Mesothelial cell of epicardium (in vitro differentiated cells): ENCODE measurements around the gene CDH20. TPM values are rescaled to one million over a fixed set of nuclear protein-coding genes. Genes with fewer than 3 reads are reported as not detected.

Experiments
- DNase-seq, 2 experiments: peaks; one replicate each; pipeline ENCODE4 v3.0.0; 2021; ENCODE audit warnings: low spot score in 2 of 2; ENCODE audit not compliant: unreplicated experiment in 2 of 2
- H3K27ac Mint-ChIP-seq: 2 replicates; pipeline ENCODE4 v1.8.0; 2021; ENCODE audit warnings: mixed read lengths
- H3K27me3 Mint-ChIP-seq: 2 replicates; pipeline ENCODE4 v1.8.0; 2021; ENCODE audit warnings: low read depth, mixed read lengths
- H3K36me3 Mint-ChIP-seq: 2 replicates; pipeline ENCODE4 v1.8.0; 2021; ENCODE audit warnings: mixed read lengths
- H3K4me1 Mint-ChIP-seq: 2 replicates; pipeline ENCODE4 v1.8.0; 2021; ENCODE audit warnings: mixed read lengths
- H3K4me3 Mint-ChIP-seq: 2 replicates; pipeline ENCODE4 v1.8.0; 2021; ENCODE audit warnings: mild to moderate bottlenecking, moderate library complexity, mixed read lengths
- H3K9me3 Mint-ChIP-seq: 2 replicates; pipeline ENCODE4 v1.8.0; 2021; ENCODE audit warnings: mixed read lengths
- CTCF ChIP-seq: fragments of 200-600 bp; sonication (generic); IDR thresholded peaks from one replicate; pipeline ENCODE4 v1.5.0; 2021; ENCODE audit warnings: antibody characterized with exemption; ENCODE audit not compliant: unreplicated experiment
- total RNA-seq: library from RNA; stranded (reverse); gene quantifications from 3 replicates; pipeline ENCODE4 v1.2.1, GENCODE V29; 2021

CDH20 gene
- total RNA-seq, result 0.63 to 0.93 TPM (median 0.89 TPM) in 3 replicates

GRCh38 chr18:61333271-61333745 lies at the start of gene CDH20:
Gene CDH20, plus strand, starts transcription at chr18:61333430.
- H3K27ac Mint-ChIP-seq, result no peak within 1 kb of the TSS
- TF ChIP-seq CTCF, result no peak
- peak within 1 kb of the TSS; percentile 76 for H3K4me3 Mint-ChIP-seq
- peaks cover 28% of the 10 kb centered on the region for H3K4me1 Mint-ChIP-seq
- H3K27me3 Mint-ChIP-seq, result peaks cover 61% of the 10 kb centered on the region
- H3K9me3 Mint-ChIP-seq, result no peaks in the 10 kb centered on the region
- no peaks in the 10 kb centered on the region for H3K36me3 Mint-ChIP-seq
- DNase-seq, result peak; percentile 25 to 40

- Mint-ChIP-seq H3K4me1 (no peaks in the 10 kb centered on the region), H3K27me3 (no peaks in the 10 kb centered on the region), H3K36me3 (no peaks in the 10 kb centered on the region), H3K9me3 (peaks cover 33% of the 10 kb centered on the region), H3K27ac (no peak overlapping the region), H3K4me3 (no peak overlapping the region)
- no peak for DNase-seq
- TF ChIP-seq CTCF, result no peak
These were observed 49.2 kb upstream of the CDH20 start for GRCh38 chr18:61284039-61284438.

GRCh38 chr18:61285777-61286176 lies 47.5 kb upstream of the CDH20 start:
- Mint-ChIP-seq H3K27ac (no peak overlapping the region), H3K9me3 (peaks cover 19% of the 10 kb centered on the region), H3K4me3 (no peak overlapping the region), H3K27me3 (no peaks in the 10 kb centered on the region), H3K36me3 (no peaks in the 10 kb centered on the region), H3K4me1 (no peaks in the 10 kb centered on the region)
- no peak for TF ChIP-seq CTCF
- no peak for DNase-seq

GRCh38 chr18:61286867-61287266 lies 46.4 kb upstream of the CDH20 start:
- no peak for DNase-seq
- H3K27ac Mint-ChIP-seq, result no peak overlapping the region
- no peaks in the 10 kb centered on the region for H3K27me3 Mint-ChIP-seq
- TF ChIP-seq CTCF, result no peak
- H3K4me1 Mint-ChIP-seq, result no peaks in the 10 kb centered on the region
- peaks cover 11% of the 10 kb centered on the region for H3K9me3 Mint-ChIP-seq
- no peaks in the 10 kb centered on the region for H3K36me3 Mint-ChIP-seq
- H3K4me3 Mint-ChIP-seq, result no peak overlapping the region

- Mint-ChIP-seq H3K27ac (no peak overlapping the region), H3K27me3 (no peaks in the 10 kb centered on the region), H3K4me1 (no peaks in the 10 kb centered on the region), H3K36me3 (no peaks in the 10 kb centered on the region), H3K4me3 (no peak overlapping the region), H3K9me3 (no peaks in the 10 kb centered on the region)
- no peak for DNase-seq
- TF ChIP-seq CTCF, result no peak
These were observed 42.6 kb upstream of the CDH20 start for GRCh38 chr18:61290616-61291015.
